HFFc6 (cell line): ENCODE results near the gene MYRF. TPM values are rescaled to one million over a fixed set of nuclear protein-coding genes. Genes with fewer than 3 reads are reported as not detected.

Experiments used
- DNase-seq: peaks from one replicate; pipeline ENCODE4 v3.0.0-alpha.2; 2018
- H3K27ac Mint-ChIP-seq: 2 replicates; pipeline ENCODE4 v1.8.0; 2020; ENCODE audit warnings: mild to moderate bottlenecking, mixed read lengths
- H3K27me3 Mint-ChIP-seq: 2 replicates; pipeline ENCODE4 v1.8.0; 2021; ENCODE audit warnings: mild to moderate bottlenecking, moderate library complexity, mixed read lengths; ENCODE audit not compliant: insufficient read depth
- H3K36me3 Mint-ChIP-seq: 2 replicates; pipeline ENCODE4 v1.8.0; 2021; ENCODE audit warnings: low read depth, mixed read lengths
- H3K4me1 Mint-ChIP-seq: 2 replicates; pipeline ENCODE4 v1.8.0; 2020; ENCODE audit warnings: low read depth, mixed read lengths
- H3K4me3 Mint-ChIP-seq: 2 replicates; pipeline ENCODE4 v1.8.0; 2020; ENCODE audit warnings: mild to moderate bottlenecking, moderate library complexity, mixed read lengths
- H3K9me3 Mint-ChIP-seq: 2 replicates; pipeline ENCODE4 v1.8.0; 2020; ENCODE audit warnings: mild to moderate bottlenecking, mixed read lengths
- CTCF ChIP-seq: fragments of 200-600 bp; sonication (generic); IDR thresholded peaks from 2 replicates; pipeline ENCODE4 v1.5.0; 2021; ENCODE audit warnings: antibody characterized with exemption, mild to moderate bottlenecking
- total RNA-seq, 6 experiments: library from RNA; stranded (reverse); fragmentation: NEBNext Ultra II Directional; extraction: Animal tissue kit (Norgen Biotek cat#: 25700); gene quantifications; 2 replicates in 1 of 6; 3 replicates in 5 of 6; pipeline ENCODE4 v1.2.3, GENCODE V29; 2021

The MYRF gene
- total RNA-seq, 6 experiments from 2014 or later, result 0.24 to 0.67 (median 0.53) TPM

GRCh38 chr11:61837411-61838005, 85.1 kb downstream of the MYRF start:
- peaks cover 3% of the 10 kb centered on the region; the same call in 1 of the 2 replicates for H3K27me3 Mint-ChIP-seq
- H3K4me3 Mint-ChIP-seq, result no peak overlapping the region
- DNase-seq, result no peak
- no peaks in the 10 kb centered on the region for H3K9me3 Mint-ChIP-seq
- peaks cover 26% of the 10 kb centered on the region for H3K4me1 Mint-ChIP-seq
- H3K36me3 Mint-ChIP-seq, result peaks cover 23% of the 10 kb centered on the region
- no peak for TF ChIP-seq CTCF
- no peak overlapping the region for H3K27ac Mint-ChIP-seq

Other genes with a start within 250 kb of the MYRF start
- gene LRRC10B, start 243.9 kb upstream of the MYRF start, total RNA-seq, result not detected
- under 1 TPM in 3 of 6 experiments, not detected in 3; 0.05 to 0.21 (median 0.11) TPM for gene SYT7, start 171.6 kb upstream of the MYRF start, total RNA-seq
- 1 to 10 TPM; 2.4 to 4.2 (median 3.3) TPM for gene DAGLA, start 72.2 kb upstream of the MYRF start, total RNA-seq
- 100 to 1,000 TPM; 134 to 173 (median 145) TPM for gene TMEM258, start 40.0 kb downstream of the MYRF start, total RNA-seq
- gene FEN1, start 40.3 kb downstream of the MYRF start, total RNA-seq, result 10 to 100 TPM; 25.6 to 45.6 (median 37.4) TPM
- 10 to 100 TPM; 25.9 to 39.1 (median 36.4) TPM for gene FADS1, start 64.4 kb downstream of the MYRF start, total RNA-seq
- gene FADS2, start 75.7 kb downstream of the MYRF start, total RNA-seq, result 100 to 1,000 TPM in 1 of 6 experiments, 10 to 100 TPM in 5; 56.0 to 105 (median 81.1) TPM
- 100 to 1,000 TPM; 126 to 161 (median 137) TPM for gene FADS3, start 138.9 kb downstream of the MYRF start, total RNA-seq
- 1 to 10 TPM; 5.3 to 8.8 (median 7.9) TPM for gene RAB3IL1, start 164.9 kb downstream of the MYRF start, total RNA-seq
- 1 to 10 TPM in 5 of 6 experiments, under 1 TPM in 1; 0.92 to 2.0 (median 1.9) TPM for gene BEST1, start 197.7 kb downstream of the MYRF start, total RNA-seq
- gene FTH1, start 215.0 kb downstream of the MYRF start, total RNA-seq, result 1,000 to 10,000 TPM; 2,192 to 2,832 (median 2,637) TPM